ENCODE measurements around the gene HABP4.

- TF ChIP-seq POLR2A (IDR thresholded peaks at IDR 0.05) (no peak), CTCF (IDR thresholded peaks at IDR 0.05 in 8 of 11, conservative IDR thresholded peaks at IDR 0.05 in 3 of 11) (no peak)
Measured at GRCh38 chr9:96408409-96409280, 41.3 kb upstream of the HABP4 start.

All from spleen (tissue), 7 donors.